Ammon's horn (tissue), 1 donor: ENCODE data around the gene NRP1.

ENCODE experiments used
- DNase-seq: peaks from one replicate; pipeline ENCODE4 v3.0.0-alpha.2; 2016; ENCODE audit warnings: low spot score

Gene NRP1

DNA sequence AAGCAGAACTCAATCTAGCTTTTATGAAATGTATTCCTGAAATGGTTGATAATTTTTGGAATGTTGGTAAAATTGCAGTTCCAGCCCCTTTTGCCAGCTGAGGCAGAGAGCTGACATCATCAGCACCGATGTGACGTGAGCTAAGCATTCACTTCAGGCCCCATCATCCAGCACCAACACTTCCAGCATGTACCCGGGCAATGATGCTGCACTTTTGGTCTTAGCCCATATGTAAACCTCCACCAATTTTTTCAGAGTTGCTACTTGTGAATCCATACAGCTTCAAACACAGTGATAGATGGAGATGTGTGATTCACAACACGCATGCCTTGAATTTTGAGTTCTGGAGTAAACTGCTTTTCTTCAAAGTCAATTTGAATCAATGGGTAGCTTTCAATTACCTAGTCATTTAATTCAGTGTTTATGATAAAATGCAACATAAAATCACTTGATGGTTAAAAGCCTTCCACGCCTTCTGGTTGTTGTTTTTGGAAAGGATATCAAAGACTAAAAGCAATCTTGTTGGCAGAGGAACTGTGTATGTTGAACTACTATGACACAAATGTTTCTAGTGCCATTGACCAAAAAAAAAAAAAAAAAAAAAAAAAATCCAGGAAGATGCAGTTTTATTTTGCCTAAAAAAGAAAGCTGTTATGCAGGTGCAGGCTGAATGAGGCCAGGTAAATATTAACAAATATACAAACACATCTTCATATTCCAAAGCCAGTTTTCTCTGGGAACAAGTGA, 73.9 kb downstream of the NRP1 start:
- no peak for DNase-seq

DNA sequence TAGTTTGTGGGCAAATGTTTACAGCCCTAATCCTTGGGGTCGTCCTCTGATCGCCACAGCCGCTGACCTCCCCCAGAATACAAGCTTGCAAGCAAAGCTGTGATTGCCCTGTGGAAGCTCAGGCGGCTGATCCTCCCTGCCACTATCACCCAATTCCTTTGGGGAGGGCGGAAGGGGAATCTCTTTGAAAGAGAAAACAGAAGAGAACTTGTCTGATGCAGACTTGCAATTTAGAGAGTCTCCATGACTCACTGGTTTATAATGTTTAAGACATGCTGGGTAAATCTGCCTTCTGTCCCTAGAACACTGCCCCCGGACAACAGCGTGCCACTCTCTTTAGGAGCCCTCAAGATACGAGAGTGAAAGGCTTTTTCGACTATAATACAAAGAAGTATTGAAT, 75.5 kb downstream of the NRP1 start:
- no peak for DNase-seq

DNA sequence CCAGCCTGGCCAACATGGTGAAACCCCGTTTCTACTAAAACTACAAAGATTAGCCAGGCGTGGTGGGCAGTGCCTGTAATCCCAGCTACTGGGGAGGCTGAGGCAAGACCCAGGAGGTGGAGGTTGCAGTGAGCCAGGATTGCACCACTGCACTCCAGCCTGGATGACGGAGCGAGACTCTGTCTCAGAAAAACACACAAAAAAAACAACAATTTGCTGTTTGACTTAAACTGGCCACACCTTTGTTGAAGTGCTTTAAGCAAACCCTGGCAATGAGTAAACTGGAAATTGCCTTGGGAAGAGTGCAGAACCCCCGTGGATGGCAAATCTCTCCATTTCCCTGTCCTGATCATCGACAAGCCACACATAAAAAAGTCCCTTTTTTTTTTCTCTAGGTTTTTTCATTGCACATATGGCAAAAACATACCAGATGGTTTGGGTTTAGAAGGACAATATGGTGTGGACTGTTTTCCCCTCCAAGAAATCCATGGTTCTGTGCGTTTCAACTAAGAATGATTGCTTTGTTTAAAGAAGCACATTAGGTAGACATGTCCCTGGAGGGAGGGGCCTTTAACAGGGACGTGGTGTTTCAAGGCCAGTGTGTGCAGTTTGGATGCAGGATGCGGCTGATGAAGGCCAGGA, 76.9 kb downstream of the NRP1 start:
- DNase-seq: no peak

DNA sequence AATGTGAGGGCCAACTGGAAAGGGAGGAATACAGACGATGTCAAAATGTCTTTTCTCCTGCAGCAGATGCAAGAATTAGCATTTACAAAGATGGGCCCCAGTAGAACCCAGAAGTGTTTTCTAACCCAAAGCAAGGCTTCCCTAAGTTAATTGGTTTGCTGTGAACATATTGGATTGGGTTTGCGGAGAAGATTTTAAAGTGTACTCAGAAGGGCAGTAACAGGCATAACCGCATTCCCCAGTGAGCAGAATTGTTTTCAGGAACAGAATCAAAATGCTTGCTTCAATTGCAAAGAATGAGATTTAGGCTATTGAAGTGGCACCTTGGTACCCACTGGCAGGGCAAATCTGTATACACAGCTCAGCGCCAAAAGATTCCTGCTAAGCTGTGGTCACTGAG, 78.0 kb downstream of the NRP1 start:
- DNase-seq: no peak

DNA sequence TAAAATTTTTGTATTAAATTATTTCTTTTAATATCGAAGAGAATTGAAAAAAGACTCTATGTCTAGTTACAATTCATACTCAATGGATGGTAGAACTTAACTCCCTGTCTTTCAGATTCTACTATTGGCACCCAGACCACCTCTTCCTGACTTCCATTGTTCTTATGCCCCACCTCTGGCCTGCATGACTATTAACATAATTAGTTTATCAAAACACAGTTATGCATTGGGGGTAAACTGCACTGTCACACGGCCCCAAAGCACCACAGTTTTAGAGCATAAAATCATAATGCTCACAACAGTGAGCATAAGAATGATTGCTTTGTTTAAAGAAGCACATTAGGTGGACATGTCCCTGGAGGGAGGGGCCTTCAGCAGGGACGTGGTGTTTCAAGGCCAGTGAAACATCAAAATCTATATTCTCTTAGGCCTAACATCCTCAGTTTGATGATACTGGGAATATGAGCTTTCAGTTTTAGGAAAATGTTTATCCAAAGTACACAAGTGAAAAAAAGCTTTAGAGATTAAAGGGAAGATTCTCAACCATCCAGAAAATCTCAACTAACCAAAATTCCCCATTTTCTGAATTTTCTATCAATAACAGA, 79.8 kb downstream of the NRP1 start:
- DNase-seq: no peak

DNA sequence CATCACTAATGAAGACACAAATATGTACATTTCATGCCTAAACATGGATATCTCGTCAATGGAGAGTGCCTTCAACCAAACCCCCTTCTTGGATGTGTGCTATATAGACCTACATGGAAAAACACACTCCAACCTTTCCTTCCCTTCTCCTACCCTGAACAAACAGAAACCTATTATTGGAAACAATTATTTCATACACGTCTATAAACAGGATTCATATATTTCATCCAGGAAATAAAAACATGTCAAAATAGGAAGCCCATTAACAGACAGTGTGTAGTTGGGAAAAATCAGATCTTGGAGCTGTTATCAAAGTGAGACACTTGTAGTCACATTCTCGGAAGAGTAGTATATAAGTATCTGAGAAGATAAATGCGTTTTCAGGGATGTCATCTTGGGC, 81.1 kb downstream of the NRP1 start:
- no peak for DNase-seq

DNA sequence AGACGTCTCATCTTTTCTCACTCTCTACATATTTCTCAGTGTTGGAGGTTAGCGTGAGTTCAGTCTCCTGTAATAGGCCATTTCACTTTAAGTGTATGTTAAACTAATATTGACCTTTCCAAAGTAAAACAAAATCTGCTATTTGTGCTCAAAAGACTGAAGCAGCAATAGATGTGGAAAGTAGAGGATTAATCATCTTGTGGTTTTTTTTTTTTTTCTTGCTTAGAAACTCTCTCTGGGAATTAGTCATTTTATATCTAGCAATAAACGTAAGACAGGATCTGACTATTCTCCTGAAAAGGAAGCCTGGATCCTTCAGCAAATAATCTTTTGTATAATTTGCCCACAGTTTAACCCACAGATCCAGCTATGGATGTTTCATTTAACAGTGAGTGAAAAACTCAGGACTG, 81.7 kb downstream of the NRP1 start:
- DNase-seq: no peak

DNA sequence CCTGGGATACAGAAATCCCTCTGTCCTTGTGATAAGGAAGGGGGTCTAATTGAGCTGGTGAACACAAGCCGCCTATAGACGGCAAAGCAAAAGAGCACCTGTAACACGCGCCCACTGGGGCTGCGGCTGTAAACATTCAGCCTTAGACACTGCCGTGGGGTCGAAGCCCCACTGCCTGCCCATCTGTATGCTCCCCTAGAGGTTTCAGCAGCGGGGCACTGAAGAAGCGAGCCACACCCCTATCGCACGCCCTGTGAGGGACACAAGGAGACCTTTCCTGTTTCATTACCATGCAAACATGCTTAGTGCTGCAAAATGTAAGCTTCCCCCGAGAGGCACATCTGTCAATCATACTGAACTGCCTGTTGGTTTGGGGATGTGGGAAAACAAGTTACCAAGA, 82.1 kb downstream of the NRP1 start:
- DNase-seq: no peak

DNA sequence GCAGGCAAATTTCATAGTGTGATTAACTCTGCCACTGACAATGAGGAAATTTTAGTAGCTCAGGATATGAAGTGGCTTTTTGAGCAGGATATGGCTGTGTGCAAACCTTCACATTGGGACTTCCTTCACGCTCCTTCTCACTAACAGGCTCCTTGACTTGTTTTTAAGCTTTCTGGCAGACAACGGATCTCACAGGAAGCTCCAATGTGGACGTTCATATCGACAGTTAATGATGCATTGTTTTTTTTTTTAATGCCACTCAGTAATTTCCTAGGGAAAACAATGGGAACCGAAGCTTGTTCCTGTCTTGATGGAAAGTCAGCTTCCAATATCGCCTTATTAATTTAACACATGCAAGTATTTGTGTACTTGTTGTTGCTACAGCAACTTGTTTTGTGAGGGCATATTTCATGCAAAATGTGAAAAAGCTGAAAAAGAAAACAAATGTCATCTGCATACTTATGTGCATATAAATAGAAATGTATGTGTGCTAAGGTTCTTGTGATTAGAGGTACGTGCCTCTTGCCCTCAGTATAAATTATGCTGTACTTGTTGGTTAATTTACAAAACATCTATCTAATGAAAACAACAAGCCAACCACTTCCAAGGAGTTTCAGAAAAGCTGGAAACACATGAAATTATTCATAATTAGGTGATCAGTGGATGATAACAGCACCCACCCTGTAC, 84.7 kb downstream of the NRP1 start:
- no peak for DNase-seq

DNA sequence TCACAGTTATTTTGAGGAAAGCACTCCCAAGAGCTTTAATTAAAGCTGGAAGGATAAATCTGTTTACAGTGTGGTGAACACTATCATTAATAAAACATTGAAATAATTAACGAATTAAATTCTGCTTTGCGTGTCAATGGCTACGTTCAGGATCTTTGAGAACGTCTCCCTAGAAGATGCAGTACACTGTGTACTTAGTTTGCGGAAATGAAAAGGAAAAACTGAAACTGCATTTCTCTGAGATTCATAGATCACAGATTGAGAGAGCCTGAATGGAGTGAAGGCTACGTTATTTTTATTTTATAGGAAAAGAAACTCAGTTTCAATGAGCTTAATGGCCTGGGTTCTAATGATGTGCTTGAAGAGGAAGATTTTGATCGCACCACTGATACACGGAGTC, 85.3 kb downstream of the NRP1 start:
- no peak for DNase-seq

DNA sequence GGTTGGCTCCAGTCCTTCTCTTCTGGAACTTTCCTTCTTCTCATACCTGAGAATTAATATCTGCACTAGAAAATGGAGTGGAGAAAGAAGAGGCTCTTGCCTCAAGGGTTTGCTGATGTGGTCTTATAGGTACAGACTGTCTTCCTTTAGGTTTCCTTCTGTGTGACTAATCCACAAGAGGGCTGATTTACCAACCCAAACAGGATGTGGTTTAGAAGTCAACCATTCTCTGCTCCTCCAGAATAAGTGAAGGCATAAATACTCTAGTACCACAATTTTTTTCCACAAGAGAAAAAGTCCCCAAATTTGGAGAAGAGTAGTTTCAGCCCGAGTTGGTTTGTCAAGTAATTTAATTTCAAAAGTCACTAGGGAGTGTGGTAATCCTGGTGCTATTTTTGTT, 85.8 kb downstream of the NRP1 start:
- no peak for DNase-seq

DNA sequence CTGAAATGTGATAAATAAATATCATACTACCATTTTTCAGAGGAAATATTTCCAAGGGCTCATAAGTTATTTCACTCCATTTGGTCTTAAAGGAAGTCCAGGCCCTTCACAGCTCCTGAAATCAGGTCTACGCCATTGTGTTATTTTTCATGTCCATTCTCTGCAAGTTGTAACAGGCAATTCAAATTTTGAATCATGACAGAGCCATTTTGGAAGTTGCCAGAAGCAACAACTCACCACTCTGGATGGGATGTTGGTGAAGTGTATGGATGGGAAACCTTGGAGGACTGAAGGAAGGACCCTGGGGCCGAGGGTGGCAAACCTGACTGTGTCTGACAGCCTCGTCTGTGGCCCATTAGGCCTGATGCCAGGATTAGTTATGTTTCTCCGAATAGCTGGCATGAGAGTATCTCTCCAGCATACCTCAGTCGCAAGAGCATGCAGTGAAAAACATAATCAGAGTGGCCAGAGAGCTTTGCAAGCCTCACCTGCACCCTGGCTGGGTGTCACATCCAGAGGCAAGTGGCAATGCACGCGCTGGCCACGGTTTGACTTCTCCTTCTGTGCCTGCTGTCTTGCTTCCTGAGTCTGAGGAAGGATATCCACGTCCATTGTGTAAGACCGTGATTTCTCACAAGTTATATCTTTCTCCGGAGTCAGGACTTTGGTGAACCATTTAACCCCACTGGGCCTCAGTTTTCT, 87.1 kb downstream of the NRP1 start:
- peak; percentile 63 for DNase-seq

DNA sequence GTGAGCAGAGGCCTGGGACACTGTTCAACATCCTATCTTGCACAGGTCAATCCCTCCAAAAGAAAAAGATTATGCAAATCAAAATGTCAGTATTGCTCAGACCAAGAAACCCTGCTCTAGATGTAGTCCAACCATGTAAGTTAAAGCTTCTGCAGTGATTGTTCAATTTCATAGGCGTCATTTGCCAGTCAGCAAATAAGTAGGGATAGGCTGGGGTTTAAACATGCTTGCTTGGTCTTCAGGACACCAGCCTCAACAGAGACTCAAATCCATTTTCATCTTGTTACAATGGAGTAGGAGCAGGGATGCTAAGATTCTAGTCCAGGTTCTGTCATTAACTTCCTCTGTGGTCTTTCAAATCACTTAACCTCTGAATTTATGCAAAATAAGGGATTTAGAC, 89.1 kb downstream of the NRP1 start:
- DNase-seq: no peak

DNA sequence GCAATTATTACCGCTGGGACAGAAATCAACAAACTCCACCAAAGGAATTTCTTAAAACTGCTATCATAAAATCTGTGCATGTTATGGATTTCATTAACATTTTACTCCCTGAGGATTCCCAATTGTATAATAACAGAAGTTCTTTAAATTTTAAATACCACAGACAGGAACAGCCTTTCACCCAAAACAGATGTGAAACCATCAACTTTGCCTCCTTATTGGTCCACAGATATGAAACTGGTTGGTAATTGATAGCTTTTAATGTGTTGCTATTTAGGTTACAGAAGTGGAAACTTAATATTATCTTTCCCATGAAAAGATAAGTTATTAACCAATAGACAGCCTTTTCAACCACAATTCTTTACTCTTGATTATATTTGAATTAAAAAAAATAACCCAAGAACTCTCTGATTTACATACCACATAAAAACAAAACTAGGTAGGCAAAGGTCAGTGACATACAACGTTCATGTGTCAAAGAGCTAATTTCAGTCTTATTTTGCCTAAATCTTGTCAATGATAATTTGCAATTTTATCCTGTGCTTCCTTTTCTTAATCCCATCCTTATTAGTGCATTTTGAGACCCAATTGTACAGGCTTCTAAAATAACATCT, 90.0 kb downstream of the NRP1 start:
- DNase-seq: no peak

DNA sequence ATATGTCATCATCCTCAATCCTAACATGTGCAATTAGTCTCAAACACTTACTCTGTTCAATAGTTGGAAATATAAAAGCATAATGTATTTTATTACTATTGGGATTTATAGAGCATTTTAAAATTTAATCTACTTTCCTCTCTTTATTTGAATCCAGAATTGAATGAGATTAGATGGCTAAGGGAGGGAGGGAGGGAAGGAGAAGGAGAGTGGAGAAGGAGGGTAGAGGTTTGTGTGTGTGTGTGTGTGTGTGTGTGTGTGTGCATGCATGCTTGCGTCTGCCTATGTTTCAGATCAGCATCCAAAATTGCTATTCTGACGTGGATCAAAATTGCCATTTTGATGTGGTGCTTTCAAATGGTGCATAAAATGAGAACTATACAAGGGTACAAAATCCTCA, 90.8 kb downstream of the NRP1 start:
- no peak for DNase-seq

DNA sequence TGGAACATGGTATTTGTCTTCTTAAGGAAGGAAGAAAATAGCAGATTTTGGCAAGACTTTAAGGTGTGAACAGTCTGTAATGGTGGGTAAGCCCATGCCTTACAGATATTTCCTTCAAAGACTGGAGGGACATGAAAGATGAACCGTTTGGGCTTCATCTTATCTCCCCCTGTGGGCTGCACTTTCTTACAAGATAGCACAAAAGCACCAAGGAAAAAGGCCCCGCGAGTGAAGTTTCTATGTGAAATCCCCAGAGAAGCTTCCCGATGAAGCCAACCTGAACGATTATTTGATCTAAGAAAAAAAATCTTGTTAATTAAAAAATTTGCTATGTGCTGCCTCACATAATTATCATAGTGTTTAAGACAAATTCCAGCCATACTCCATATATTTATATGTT, 91.5 kb downstream of the NRP1 start:
- no peak for DNase-seq

DNA sequence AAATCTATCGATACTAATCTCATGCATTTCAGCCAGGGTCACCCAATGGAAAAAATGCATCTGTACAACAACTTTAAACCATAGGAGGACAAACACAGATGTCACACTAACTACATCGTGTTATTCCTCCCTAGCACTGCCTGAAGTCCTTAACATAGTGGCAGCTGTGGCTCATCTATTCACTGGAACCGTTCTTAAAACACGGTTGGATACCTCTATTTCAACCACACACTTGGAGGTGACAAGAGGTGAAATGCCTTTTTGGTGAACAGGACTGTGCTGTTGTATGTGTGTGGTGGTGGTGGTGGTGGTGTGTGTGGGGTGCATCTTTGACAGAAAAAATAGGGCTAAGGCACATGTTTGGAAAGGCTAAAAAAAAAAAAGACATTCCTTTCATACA, 93.1 kb downstream of the NRP1 start:
- no peak for DNase-seq

DNA sequence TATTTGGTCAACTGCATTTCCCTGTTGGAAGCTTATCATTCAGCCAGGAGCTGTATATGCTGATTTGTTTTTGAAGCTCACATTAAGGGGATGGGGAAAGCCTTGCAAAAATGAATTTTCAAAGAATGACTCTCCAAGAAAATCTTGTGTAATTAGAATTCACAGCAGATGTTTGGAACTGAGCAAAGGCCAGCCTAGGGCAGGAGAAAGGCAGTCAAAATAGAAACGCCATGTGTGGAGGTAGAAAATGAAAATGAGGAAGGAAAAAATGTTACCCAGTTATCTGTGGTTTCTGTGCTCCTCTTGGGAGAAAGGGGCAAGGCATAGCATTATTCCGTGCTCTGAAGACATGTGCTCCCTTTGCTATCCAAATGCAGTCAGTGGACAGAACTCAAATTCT, 93.5 kb downstream of the NRP1 start:
- peak; percentile 34 for DNase-seq

DNA sequence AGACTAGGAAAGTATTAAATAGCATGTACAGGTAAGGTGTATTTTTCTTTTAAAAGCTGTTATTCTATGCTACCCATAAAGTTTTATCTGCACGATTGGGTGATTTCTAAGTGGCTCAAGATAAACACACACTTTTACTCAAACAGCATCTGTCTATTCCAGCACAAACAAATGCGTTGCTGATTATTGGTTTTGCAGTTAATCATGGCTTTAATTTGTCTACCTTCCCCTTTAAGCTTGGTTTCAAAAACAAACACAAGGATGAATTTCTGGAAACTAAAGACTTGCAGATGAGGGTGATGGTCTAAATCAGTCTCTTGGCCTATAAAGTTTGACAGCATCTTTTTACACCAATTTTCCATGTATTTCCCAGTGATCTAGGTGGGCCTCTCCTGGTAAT, 94.2 kb downstream of the NRP1 start:
- no peak for DNase-seq

DNA sequence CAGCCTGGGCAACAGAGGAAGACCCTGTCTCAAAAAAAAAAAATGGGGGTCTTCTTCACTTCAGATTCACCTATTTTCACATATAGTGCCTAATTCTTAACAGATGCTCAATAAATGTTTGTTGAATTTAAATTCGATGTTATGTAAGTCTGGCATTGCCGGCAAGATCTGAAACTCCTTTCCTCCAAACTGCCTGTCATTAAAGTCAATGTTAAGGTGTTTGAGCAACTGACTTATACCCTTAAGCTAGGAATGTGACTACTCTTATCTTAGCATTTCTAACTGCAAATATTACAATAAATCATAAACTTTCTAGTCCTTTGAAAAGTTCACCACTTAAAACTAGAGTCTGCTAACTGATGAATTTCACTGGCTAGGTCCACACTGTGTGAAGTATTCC, 95.2 kb downstream of the NRP1 start:
- DNase-seq: no peak

DNA sequence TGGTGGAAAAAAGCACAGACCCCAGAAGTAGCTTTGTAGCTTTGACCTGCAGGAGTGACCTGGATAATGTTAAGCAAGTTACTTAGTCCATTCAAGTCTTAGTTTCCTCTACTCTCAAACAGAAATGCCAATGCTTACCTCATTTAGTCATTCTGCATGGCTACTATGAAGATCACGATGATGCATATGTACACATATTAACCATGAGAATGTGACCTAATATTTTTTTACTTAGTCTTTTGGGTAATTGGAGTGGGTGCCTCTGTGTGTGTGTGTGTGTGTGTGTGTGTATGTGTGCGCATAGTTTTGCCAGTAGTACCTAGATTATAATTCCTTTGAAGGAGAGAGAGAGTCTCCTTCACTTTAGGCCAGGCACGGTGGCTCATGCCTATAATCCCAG, 95.8 kb downstream of the NRP1 start:
- DNase-seq: no peak
